PC-9 (cell line): ENCODE results near the gene VPS11.

Experiments
- CTCF ChIP-seq: fragments of 200-600 bp; sonication (generic); conservative IDR thresholded peaks from 2 replicates; pipeline ENCODE4 v1.6.1; 2017; ENCODE audit warnings: mixed run types, antibody characterized with exemption, mild to moderate bottlenecking, moderate library complexity
- EZH2 ChIP-seq: fragments of 200-600 bp; sonication (generic); IDR thresholded peaks from 2 replicates; pipeline ENCODE4 v1.8.0; 2017; ENCODE audit warnings: antibody characterized with exemption, low read depth

GRCh38 chr11:119028346-119029068, 39.1 kb upstream of the VPS11 start:
- TF ChIP-seq CTCF: no peak
- TF ChIP-seq EZH2: no peak
